ENCODE results near the gene ZBTB4.

ZBTB4 gene

DNA sequence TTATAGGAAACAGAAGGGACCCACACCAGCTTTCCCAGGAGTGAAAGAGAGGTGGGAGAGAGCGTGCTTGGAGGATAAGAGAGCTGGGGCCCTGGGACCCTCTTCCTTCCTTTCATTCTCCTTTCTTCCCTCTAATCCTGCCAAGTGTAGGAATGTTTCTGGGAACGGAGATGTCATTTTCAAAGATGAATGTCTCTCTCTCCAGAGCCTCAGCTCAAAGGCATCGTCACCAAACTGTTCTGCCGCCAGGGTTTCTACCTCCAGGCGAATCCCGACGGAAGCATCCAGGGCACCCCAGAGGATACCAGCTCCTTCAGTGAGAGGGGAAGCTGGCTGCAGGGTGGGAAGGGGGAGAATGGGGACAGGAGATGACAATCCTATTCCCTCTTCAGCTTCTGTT lies 38.2 kb downstream of the ZBTB4 start:
- DNase-seq (ENCODE audit: low read depth in 2 of 2), result no peak

DNA sequence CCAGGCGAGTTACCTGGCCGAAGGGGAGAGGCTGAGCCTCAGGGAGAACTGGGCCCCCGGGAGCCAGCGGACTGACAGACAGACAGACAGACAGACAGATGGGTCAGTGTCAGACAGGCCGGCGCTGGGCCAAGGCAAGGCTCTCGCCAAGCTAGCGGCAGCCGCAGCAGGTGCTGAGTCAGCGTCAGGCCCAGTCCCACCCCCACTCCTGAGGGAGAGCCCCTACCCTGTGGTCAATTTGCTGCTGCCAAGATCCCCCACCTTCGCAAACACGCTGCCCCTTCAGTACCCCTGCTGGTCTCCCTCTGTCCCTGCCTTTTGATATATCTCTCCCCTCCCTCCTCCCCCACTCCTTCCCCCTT lies 38.6 kb downstream of the ZBTB4 start:
- DNase-seq (ENCODE audit: low read depth in 2 of 2), result no peak

GRCh38 chr17:7440113-7440833 lies 39.2 kb downstream of the ZBTB4 start:
- no peak for DNase-seq (ENCODE audit: low read depth in 2 of 2)

DNA sequence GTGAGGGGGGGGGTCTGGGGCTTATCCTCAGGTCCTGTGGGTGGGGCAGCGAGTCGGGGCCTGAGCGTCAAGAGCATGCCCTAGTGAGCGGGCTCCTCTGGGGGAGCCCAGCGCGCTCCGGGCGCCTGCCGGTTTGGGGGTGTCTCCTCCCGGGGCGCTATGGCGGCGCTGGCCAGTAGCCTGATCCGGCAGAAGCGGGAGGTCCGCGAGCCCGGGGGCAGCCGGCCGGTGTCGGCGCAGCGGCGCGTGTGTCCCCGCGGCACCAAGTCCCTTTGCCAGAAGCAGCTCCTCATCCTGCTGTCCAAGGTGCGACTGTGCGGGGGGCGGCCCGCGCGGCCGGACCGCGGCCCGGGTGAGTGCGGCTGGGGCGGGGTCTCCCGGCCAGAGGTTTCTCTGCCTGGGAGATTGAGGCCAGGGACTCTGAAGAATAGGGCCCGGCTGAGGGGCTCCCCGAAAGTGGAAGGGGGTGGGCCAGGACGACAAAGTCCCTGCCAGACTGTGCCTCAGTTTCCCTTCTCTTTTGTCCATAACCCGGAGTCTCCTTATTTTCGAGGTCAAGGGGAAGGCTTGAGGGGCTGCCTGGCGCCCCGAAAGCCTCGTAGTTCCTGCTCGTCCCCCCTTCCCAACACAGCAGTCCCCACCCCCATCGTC lies 39.8 kb downstream of the ZBTB4 start, which contains the start of gene FGF11:
Gene FGF11, plus strand, starts transcription at position 51 of the 651 bp plus-strand sequence. Its CDS starts 109 bp downstream, at position 160.
- DNase-seq (ENCODE audit: low read depth in 2 of 2), result no peak

DNA sequence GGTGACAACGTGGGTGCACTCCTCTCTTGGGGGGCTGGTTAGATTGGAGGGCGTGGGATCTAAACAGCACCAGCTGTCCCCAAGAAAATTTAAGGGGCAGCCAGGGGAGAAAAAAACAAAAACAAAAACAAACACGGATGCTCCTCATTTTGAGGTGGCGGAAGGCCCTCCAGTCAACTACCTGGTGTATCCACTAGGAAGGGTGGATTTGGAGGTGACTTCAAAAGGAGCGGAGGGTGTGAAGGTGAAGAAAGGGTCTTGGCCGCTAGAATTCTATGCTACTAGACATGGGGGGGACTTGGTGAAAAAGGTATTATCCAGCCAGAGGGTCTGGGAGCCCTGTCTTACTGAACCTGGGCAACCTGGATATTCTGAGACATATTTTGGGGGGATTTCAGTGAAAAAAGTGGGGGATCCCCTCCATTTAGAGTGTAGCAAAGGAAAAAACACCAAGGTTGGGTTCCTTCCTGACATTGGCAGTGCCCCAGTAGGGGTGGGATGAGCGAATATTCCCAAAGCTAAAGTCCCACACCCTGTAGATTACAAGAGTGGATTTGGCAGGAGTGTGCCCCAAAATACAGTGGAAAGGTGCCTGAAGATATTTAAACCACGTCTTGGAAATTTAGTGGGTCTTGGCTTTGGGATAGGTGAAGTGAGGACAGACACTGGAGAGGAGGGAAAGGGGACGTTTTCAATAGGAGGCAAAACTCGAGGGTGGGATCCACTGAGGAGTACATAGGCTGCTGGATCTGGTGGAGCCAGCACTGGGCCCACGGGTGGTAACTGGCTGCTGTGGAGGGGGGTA lies 40.6 kb downstream of the ZBTB4 start:
- no peak for DNase-seq (ENCODE audit: low read depth in 2 of 2)

DNA sequence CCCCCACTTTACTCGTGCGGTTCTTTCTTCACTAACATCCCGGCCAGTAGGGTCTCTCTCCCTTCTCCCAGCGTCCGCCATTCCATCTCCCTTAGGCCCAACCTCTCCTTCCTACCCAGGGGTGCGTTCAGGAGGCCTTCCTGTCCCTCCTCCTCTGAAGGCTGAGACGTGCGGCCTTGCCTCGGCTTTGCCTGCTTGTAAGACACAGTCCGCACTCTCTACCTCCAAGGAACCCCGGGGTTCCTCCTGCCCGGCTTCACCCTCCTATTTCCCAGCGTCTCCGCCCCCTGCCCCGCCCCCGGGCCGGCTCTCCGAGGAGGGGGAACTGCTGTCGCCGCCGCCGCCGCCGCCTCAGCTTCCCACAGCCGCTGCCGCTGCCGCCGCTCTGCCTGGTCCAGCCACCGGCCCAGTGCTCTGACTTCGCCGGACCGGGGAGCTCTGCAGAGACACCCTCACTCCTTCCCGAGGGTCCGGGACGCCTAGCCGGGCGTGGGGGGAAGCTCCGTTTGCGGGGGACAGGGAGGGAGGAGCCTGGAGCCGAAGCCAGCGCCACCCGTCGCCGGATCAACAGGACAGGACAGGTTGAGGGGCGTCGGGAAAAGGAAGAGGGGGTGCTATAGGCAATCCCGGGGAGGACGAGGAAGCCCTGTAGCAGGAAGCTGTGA lies 41.3 kb downstream of the ZBTB4 start:
- peak; percentile 16 to 48 for DNase-seq (ENCODE audit: low read depth in 2 of 2)

DNA sequence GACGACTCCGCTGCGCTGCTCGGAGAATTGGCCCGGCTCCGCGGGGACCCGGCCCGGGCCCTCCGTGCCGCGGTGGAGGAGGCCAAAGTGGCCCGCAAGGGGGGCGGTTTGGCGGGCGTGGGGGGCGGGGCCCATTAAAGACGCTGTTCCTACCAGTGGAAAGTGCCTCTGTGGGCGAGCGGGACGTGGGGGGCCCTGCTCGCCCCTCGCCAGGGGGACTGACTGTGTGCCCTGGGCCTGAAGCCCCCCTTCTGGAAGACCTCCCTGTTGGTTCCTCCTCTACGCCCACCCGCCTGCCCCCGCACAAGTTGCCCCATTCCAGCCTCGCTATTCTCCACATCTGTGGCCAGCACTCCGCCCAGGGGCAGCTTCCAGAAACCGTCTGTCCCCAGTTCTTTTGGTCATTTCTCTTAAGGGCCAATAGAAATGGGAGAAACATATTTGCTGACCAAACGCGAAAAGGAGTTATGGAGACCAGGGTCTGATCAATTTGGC lies 42.0 kb downstream of the ZBTB4 start:
- no peak for DNase-seq (ENCODE audit: low read depth in 2 of 2)

DNA sequence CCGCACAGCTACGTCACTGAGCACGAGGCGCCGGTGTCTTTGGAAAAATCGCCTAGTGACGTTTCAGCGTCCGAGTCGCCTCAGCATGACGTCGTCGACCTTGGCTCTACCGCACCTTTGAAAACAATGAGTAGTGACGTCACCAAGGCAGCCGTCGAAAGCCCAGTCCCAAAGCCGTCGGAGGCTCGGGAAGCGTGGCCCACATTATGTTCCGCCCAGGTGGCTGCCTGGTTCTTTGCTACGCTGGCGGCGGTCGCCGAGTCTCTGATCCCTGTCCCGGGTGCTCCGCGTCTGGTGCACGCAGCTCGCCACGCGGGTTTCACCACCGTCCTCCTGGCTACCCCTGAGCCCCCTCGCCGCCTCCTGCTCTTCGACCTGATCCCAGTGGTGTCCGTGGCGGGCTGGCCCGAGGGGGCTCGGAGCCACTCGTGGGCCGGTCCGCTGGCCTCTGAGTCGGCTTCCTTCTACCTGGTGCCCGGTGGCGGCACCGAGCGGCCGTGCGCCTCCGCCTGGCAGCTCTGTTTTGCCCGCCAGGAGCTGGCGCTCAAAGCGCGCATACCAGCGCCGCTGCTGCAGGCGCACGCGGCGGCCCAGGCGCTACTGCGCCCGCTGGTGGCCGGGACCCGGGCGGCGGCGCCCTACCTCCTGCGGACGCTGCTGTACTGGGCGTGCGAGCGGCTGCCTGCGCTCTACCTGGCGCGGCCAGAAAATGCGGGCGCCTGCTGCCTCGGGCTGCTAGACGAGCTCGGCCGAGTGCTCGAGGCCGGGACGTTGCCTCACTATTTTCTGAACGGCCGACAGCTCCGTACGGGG lies 42.7 kb downstream of the ZBTB4 start:
- DNase-seq (ENCODE audit: low read depth in 2 of 2), result peak; percentile 53 to 65

- DNase-seq (ENCODE audit: low read depth in 2 of 2), result peak; percentile 18 to 27
Observed at GRCh38 chr17:7435676-7436555, 43.5 kb downstream of the ZBTB4 start.

GRCh38 chr17:7432296-7432695 lies 47.1 kb downstream of the ZBTB4 start:
- no peak for DNase-seq (ENCODE audit: low read depth in 2 of 2)

DNA sequence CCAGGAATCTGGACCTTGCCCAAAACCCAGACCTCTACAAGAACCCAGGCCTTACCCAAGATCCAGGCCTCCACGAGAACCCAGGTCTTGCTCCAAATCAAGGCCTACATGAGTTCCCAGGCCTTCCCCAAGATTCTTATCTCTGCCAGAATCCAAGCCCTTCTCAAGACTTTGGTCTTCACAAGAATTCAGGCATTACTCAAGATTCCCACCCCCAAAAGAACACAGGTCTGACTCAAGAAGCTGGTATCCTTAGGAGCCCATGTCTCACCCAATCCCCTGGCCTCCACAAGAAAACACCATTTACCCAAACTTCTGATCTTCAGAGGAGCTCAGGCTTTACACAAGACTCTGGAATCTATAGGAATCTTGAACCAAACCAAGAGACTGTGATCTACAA lies 48.2 kb downstream of the ZBTB4 start:
- no peak for DNase-seq (ENCODE audit: low read depth in 2 of 2)

DNA sequence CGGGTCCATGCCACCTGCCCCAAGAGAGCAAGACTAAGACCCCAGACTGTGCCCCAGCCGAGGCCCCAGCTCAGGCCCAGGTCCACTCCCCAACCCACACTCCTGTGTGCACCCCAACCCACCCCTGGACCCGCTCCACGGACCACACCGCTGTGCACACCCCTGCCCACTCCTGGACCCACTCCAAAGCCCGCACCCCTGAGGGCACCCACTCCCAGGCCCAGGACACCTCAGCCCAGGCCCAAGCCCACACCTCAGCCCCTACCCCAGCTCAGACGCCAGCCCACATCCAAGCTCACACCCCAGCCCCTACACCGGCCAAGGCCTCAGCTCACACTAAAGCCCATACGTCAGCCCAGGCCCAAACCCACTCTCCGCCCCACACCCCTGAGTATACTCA lies 49.7 kb downstream of the ZBTB4 start:
- DNase-seq (ENCODE audit: low read depth in 2 of 2), result no peak

GRCh38 chr17:7428557-7428956 lies 50.9 kb downstream of the ZBTB4 start, which contains the start of gene SPEM3:
TSS of gene SPEM3 (plus strand) at chr17:7428857. CDS start at chr17:7428903, 46 bp downstream.
- DNase-seq (ENCODE audit: low read depth in 2 of 2), result no peak

GRCh38 chr17:7427549-7427948 lies 51.9 kb downstream of the ZBTB4 start:
- DNase-seq (ENCODE audit: low read depth in 2 of 2), result no peak

- DNase-seq (ENCODE audit: low read depth in 2 of 2), result no peak
Observed at GRCh38 chr17:7426896-7427489, 52.4 kb downstream of the ZBTB4 start.

GRCh38 chr17:7426203-7426863 lies 53.1 kb downstream of the ZBTB4 start:
- no peak for DNase-seq (ENCODE audit: low read depth in 2 of 2)

DNA sequence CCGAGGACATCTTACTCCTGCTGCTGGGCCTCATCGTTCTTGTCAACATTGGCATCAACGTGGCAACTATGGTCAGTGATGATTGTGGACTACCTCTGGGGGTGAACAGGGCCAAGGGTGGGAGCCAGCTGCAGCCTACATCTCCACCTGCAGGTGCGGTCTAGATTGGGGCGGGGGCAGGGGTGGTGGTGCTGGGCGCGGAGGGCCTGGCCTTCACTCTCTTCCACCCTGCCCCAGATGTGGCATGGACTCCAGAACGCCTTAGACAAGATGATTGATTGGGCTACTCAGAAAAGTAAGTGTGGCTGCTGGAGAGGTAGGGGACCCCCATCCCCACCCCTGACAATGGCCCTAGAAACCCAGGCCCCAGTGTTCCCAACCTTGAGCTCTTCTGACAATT lies 53.7 kb downstream of the ZBTB4 start:
- no peak for DNase-seq (ENCODE audit: low read depth in 2 of 2)

DNA sequence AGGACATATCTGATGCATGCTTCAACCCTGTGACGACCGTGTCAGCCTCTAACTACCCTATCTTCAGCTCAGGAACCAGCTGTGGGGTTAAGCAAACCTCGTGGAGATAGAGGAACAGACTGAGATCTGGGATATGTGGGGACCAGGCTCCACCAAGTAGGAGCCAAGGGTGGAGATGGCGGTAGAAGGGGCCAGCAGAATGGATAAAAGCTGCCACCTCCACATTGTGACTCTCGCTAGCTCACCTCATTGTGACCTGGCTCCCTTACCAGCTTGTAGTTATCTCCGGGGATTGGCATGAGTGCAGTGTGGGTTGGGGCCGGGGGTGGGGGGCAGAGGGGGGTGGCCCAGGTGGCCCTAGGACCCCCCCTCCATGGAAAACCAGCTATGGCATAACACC lies 54.1 kb downstream of the ZBTB4 start, which contains the start of gene SPEM2:
Gene SPEM2, plus strand, starts transcription at position 301 of the 400 bp plus-strand sequence. Its CDS starts 73 bp downstream, at position 374.
- DNase-seq (ENCODE audit: low read depth in 2 of 2), result no peak

GRCh38 chr17:7423679-7424078 lies 55.8 kb downstream of the ZBTB4 start:
- DNase-seq (ENCODE audit: low read depth in 2 of 2), result no peak

Data from stimulated activated CD4-positive, alpha-beta T cell treated with anti-CD3 and anti-CD28 coated beads, Interleukin-1b, Interleukin-23, amount 100 ng/mL, for 1 hour (primary cell).